GM10266 (cell line): ENCODE data around the gene ERMAP.

ENCODE experiments used
- DNase-seq: peaks from one replicate; pipeline ENCODE4 v3.0.0; 2012; ENCODE audit errors: extremely low spot score
- CTCF ChIP-seq: IDR thresholded peaks from 2 replicates; pipeline ENCODE4 v1.5.1; 2012; ENCODE audit warnings: mild to moderate bottlenecking, low read depth; ENCODE audit not compliant: control insufficient read depth, insufficient read depth; ENCODE audit errors: missing control alignments

The ERMAP gene

GRCh38 chr1:42877380-42877779 is 60.5 kb downstream of the ERMAP start:
- DNase-seq = no peak
- no peak for TF ChIP-seq CTCF

DNA sequence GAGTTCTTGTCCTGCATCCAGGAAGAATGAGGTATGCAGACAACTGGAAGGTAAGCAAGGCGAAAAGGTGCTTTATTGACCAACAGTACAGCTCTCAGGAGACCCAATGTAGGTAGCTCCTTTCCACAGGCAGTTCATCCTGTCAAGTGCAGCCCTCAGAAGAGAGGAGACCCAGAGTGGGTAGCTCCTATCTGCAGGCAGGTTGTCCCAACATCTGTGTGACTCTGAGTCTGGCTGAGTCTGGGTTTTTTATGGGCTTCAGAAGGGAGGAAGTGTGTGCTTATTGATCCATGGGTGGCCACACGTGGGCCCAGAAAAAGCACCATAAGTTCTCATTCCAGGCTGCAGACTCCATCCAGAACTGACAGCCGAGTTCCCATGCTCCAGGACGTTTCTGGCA is 63.5 kb downstream of the ERMAP start:
- no peak for DNase-seq
- TF ChIP-seq CTCF = no peak

- no peak for DNase-seq
- TF ChIP-seq CTCF = no peak
Observed at GRCh38 chr1:42886046-42886739, 69.3 kb downstream of the ERMAP start.

DNA sequence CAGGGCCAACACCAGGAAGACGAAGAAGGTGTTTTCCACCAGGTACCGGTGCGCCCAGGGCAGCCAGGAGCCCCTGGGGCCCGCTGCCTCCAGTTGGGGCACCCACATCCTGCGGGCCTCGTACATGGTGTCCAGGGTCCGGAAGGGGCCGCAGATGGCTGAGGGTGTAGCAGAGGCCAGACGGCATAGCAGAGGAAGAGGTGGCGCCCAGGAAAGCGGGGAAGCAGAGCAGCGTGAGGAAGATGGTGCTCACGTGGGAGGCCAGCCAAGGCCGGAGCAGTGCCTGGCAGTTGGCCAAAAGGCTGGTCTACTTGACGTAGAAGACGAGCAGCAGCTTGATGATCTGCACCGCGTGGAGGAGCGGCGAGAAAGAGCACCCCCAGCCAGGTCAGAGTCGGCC is 69.9 kb downstream of the ERMAP start:
- DNase-seq = no peak
- TF ChIP-seq CTCF = no peak

GRCh38 chr1:42887366-42887765 is 70.4 kb downstream of the ERMAP start:
- no peak for DNase-seq
- no peak for TF ChIP-seq CTCF

- DNase-seq = no peak
- TF ChIP-seq CTCF = no peak
Observed at GRCh38 chr1:42888013-42888633, 71.2 kb downstream of the ERMAP start.

- DNase-seq = no peak
Observed at GRCh38 chr1:42889264-42889663, 72.3 kb downstream of the ERMAP start.

More at GRCh38 chr1:42889264-42889663, 72.3 kb downstream of the ERMAP start:
- TF ChIP-seq CTCF = no peak
